Measurements from ENCODE around the gene METTL27.
"Not testable (repeated sequence)": the region's sequence is repeated elsewhere in the genome, so short reads cannot be mapped to it uniquely, and the experiment has no call there.

METTL27 gene

GRCh38 chr7:73869011-73869798 is 26.9 kb upstream of the METTL27 start:
- DNase-seq, result no peak

GRCh38 chr7:73866446-73866767 is 24.1 kb upstream of the METTL27 start:
- DNase-seq, result no peak

GRCh38 chr7:73865738-73866445 is 23.6 kb upstream of the METTL27 start:
- DNase-seq, result peak; percentile 26

- no peak for DNase-seq
Measured at GRCh38 chr7:73864981-73865711, 22.8 kb upstream of the METTL27 start.

- no peak for DNase-seq
Measured at GRCh38 chr7:73861305-73861704, 19.0 kb upstream of the METTL27 start.

- DNase-seq, result no peak
Measured at GRCh38 chr7:73860859-73861258, 18.5 kb upstream of the METTL27 start, which contains the start of gene TMEM270. TSS of gene TMEM270 (plus strand) at chr7:73861159. CDS start at chr7:73861195, 36 bp downstream.

GRCh38 chr7:73858807-73859206 is 16.5 kb upstream of the METTL27 start:
- DNase-seq, result no peak

GRCh38 chr7:73856941-73857340 is 14.6 kb upstream of the METTL27 start:
- no peak for DNase-seq

- no peak for DNase-seq
Measured at GRCh38 chr7:73852500-73852899, 10.2 kb upstream of the METTL27 start.

- peak; percentile 82 for DNase-seq
Measured at GRCh38 chr7:73851410-73852338, 9.4 kb upstream of the METTL27 start.

GRCh38 chr7:73850781-73851207 is 8.5 kb upstream of the METTL27 start:
- peak; percentile 87 for DNase-seq

- DNase-seq, result no peak
Measured at GRCh38 chr7:73847941-73848723, 5.8 kb upstream of the METTL27 start.

GRCh38 chr7:73845701-73846195 is 3.4 kb upstream of the METTL27 start:
- DNase-seq, result not testable (repeated sequence)

- peak; percentile 49 for DNase-seq
Measured at GRCh38 chr7:73844848-73845460, 2.6 kb upstream of the METTL27 start.

- DNase-seq, result no peak
Measured at GRCh38 chr7:73844131-73844547, 1.8 kb upstream of the METTL27 start.

GRCh38 chr7:73841689-73842066 is 638 bp downstream of the METTL27 start:
- no peak for DNase-seq

- no peak for DNase-seq
Measured at GRCh38 chr7:73840715-73841379, 1.5 kb downstream of the METTL27 start.

GRCh38 chr7:73839743-73840714 is 2.3 kb downstream of the METTL27 start:
- DNase-seq, result no peak

GRCh38 chr7:73839290-73839689 is 3.0 kb downstream of the METTL27 start:
- DNase-seq, result no peak

Measured in amniotic stem cell (primary cell).